ENCODE results near the gene ADGRG3.

DNA sequence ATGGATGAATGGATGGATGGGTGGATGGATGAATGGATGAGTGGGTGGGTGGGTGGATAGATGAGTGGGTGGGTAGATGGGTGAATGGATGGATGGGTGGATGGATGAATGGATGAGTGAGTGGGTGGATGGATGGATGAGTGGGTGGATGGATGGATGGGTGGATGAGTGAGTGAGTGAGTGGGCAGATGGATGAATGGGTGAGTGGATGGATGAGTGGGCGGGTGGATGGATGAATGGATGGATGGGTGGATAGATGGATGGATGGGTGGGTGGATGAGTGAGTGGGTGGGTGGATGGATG is 61.0 kb downstream of the ADGRG3 start:
- TF ChIP-seq, protein P1, sequence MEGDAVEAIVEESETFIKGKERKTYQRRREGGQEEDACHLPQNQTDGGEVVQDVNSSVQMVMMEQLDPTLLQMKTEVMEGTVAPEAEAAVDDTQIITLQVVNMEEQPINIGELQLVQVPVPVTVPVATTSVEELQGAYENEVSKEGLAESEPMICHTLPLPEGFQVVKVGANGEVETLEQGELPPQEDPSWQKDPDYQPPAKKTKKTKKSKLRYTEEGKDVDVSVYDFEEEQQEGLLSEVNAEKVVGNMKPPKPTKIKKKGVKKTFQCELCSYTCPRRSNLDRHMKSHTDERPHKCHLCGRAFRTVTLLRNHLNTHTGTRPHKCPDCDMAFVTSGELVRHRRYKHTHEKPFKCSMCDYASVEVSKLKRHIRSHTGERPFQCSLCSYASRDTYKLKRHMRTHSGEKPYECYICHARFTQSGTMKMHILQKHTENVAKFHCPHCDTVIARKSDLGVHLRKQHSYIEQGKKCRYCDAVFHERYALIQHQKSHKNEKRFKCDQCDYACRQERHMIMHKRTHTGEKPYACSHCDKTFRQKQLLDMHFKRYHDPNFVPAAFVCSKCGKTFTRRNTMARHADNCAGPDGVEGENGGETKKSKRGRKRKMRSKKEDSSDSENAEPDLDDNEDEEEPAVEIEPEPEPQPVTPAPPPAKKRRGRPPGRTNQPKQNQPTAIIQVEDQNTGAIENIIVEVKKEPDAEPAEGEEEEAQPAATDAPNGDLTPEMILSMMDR (IDR thresholded peaks at IDR 0.05), result no peak
- no peak for TF ChIP-seq POLR2A (IDR thresholded peaks at IDR 0.05)

All from adrenal gland (tissue), 5 donors.